Gastrocnemius medialis (tissue), 4 donors: ENCODE measurements around the gene TMTC1.

Experiments used
- CTCF ChIP-seq, 5 experiments: fragments of 450-650 bp in 3 of 5; fragments of 200-600 bp in 2 of 5; sonication (generic) in 2 of 5; IDR thresholded peaks in 4 of 5; conservative IDR thresholded peaks in 1 of 5; 1 replicate in 4 of 5; 2 replicates in 1 of 5; pipeline ENCODE4 v1.5.1; 2016 to 2019; ENCODE audit warnings: antibody characterized with exemption in 5 of 5, mild to moderate bottlenecking in 3 of 5, moderate library complexity in 3 of 5
- POLR2A ChIP-seq, 2 donors: fragments of 450-650 bp; IDR thresholded peaks; one replicate each; pipeline ENCODE4 v1.6.1; 2017; ENCODE audit warnings: antibody characterized with exemption in 2 of 2, mild to moderate bottlenecking in 2 of 2, moderate library complexity in 2 of 2

- no peak for TF ChIP-seq CTCF (IDR thresholded peaks at IDR 0.05 in 4 of 5, conservative IDR thresholded peaks at IDR 0.05 in 1 of 5)
- no peak for TF ChIP-seq POLR2A (IDR thresholded peaks at IDR 0.05)
These were observed 110.4 kb downstream of the TMTC1 start for GRCh38 chr12:29673346-29673745.
